KOPT-K1 (cell line): ENCODE measurements around the gene GABRB1.

Source experiments
- H3K27ac ChIP-seq: fragments of 200-600 bp; sonication (generic); 2 replicates; pipeline ENCODE4 v1.5.1; 2016; ENCODE audit warnings: antibody characterized with exemption, mild to moderate bottlenecking, low read depth, low read length; ENCODE audit not compliant: poor library complexity, severe bottlenecking
- H3K36me3 ChIP-seq: fragments of 200-600 bp; sonication (generic); 2 replicates; pipeline ENCODE4 v1.5.1; 2017; ENCODE audit warnings: antibody characterized with exemption, mild to moderate bottlenecking, low read length, moderate library complexity; ENCODE audit not compliant: insufficient read depth
- H3K9me3 ChIP-seq: fragments of 200-600 bp; sonication (generic); 2 replicates; pipeline ENCODE4 v1.5.1; 2017; ENCODE audit warnings: antibody characterized with exemption, low read length, mild to moderate bottlenecking; ENCODE audit not compliant: insufficient read depth, poor library complexity, severe bottlenecking

Gene GABRB1

GRCh38 chr4:47068986-47069385, 37.6 kb downstream of the GABRB1 start:
- no peaks in the 10 kb centered on the region for H3K36me3 ChIP-seq
- H3K9me3 ChIP-seq: no peaks in the 10 kb centered on the region
- no peak overlapping the region for H3K27ac ChIP-seq

GRCh38 chr4:47071901-47072341, 40.6 kb downstream of the GABRB1 start:
- Histone ChIP-seq H3K36me3 (no peaks in the 10 kb centered on the region), H3K27ac (no peak overlapping the region), H3K9me3 (no peaks in the 10 kb centered on the region)

GRCh38 chr4:47073647-47074046, 42.3 kb downstream of the GABRB1 start:
- Histone ChIP-seq H3K36me3 (no peaks in the 10 kb centered on the region), H3K9me3 (no peaks in the 10 kb centered on the region), H3K27ac (no peak overlapping the region)

GRCh38 chr4:47074816-47075215, 43.4 kb downstream of the GABRB1 start:
- H3K27ac ChIP-seq: no peak overlapping the region
- H3K36me3 ChIP-seq: no peaks in the 10 kb centered on the region
- no peaks in the 10 kb centered on the region for H3K9me3 ChIP-seq

- Histone ChIP-seq H3K27ac (no peak overlapping the region), H3K36me3 (no peaks in the 10 kb centered on the region), H3K9me3 (no peaks in the 10 kb centered on the region)
These were observed 43.9 kb downstream of the GABRB1 start for GRCh38 chr4:47075262-47075661.

GRCh38 chr4:47075919-47076318, 44.6 kb downstream of the GABRB1 start:
- Histone ChIP-seq H3K27ac (no peak overlapping the region), H3K36me3 (no peaks in the 10 kb centered on the region), H3K9me3 (no peaks in the 10 kb centered on the region)

- H3K36me3 ChIP-seq: no peaks in the 10 kb centered on the region
- no peaks in the 10 kb centered on the region for H3K9me3 ChIP-seq
- H3K27ac ChIP-seq: no peak overlapping the region
These were observed 52.7 kb downstream of the GABRB1 start for GRCh38 chr4:47084111-47084510.

GRCh38 chr4:47084795-47085194, 53.4 kb downstream of the GABRB1 start:
- no peaks in the 10 kb centered on the region for H3K36me3 ChIP-seq
- no peaks in the 10 kb centered on the region for H3K9me3 ChIP-seq
- no peak overlapping the region for H3K27ac ChIP-seq

GRCh38 chr4:47088298-47088697, 56.9 kb downstream of the GABRB1 start:
- Histone ChIP-seq H3K36me3 (no peaks in the 10 kb centered on the region), H3K9me3 (no peaks in the 10 kb centered on the region), H3K27ac (no peak overlapping the region)

- H3K27ac ChIP-seq: no peak overlapping the region
- no peaks in the 10 kb centered on the region for H3K9me3 ChIP-seq
- no peaks in the 10 kb centered on the region for H3K36me3 ChIP-seq
These were observed 64.5 kb downstream of the GABRB1 start for GRCh38 chr4:47095884-47096283.

GRCh38 chr4:47101453-47101852, 70.1 kb downstream of the GABRB1 start:
- Histone ChIP-seq H3K9me3 (no peaks in the 10 kb centered on the region), H3K36me3 (no peaks in the 10 kb centered on the region), H3K27ac (no peak overlapping the region)

- H3K27ac ChIP-seq: no peak overlapping the region
- H3K9me3 ChIP-seq: no peaks in the 10 kb centered on the region
- H3K36me3 ChIP-seq: no peaks in the 10 kb centered on the region
These were observed 73.6 kb downstream of the GABRB1 start for GRCh38 chr4:47104986-47105385.

- H3K9me3 ChIP-seq: no peaks in the 10 kb centered on the region
- no peaks in the 10 kb centered on the region for H3K36me3 ChIP-seq
- H3K27ac ChIP-seq: no peak overlapping the region
These were observed 75.2 kb downstream of the GABRB1 start for GRCh38 chr4:47106561-47106960.

GRCh38 chr4:47109379-47109778, 78.0 kb downstream of the GABRB1 start:
- H3K36me3 ChIP-seq: no peaks in the 10 kb centered on the region
- no peak overlapping the region for H3K27ac ChIP-seq
- H3K9me3 ChIP-seq: no peaks in the 10 kb centered on the region

- no peak overlapping the region for H3K27ac ChIP-seq
- no peaks in the 10 kb centered on the region for H3K36me3 ChIP-seq
- no peaks in the 10 kb centered on the region for H3K9me3 ChIP-seq
These were observed 79.3 kb downstream of the GABRB1 start for GRCh38 chr4:47110546-47111132.

- Histone ChIP-seq H3K27ac (no peak overlapping the region), H3K9me3 (no peaks in the 10 kb centered on the region), H3K36me3 (no peaks in the 10 kb centered on the region)
These were observed 87.0 kb downstream of the GABRB1 start for GRCh38 chr4:47118192-47118929.
